Measurements from ENCODE around the gene NAT16. TPM values are rescaled to one million over a fixed set of nuclear protein-coding genes. Genes with fewer than 3 reads are reported as not detected.

The NAT16 gene
- total and polyA plus RNA-seq, 2 of the 4 experiments (the other 2 are of a cell fraction), result 0.05 TPM; not detected in 1

DNA sequence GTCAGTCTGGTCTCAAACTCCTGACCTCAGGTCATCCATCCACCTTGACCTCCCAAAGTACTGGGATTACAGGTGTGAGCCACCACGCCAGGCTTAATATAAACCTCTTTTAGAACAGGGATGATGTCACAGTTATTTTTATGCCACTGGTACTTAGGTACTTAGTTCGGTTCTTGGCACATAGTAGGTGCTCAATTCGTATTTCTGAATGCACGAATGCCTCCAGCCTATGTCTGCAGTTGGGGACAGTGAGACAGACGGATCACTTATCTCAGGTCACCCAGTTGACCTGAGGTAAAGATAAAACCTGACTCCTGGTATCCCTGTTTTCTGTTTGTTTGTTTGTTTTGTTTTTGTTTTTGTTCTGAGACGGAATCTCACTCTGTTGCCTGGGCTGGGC, 6.1 kb upstream of the NAT16 start:
- Histone ChIP-seq H3K9ac (ENCODE audit: low read depth, low read length) (no peak overlapping the region), H4K8ac (ENCODE audit: low read depth in 2 of 2, low read length in 2 of 2) (no peak overlapping the region), H3K23ac (ENCODE audit: low read depth, low read length) (no peak overlapping the region), H2AK5ac (ENCODE audit: low read depth, low read length) (no peak overlapping the region), H3K36me3 (ENCODE audit: control insufficient read depth, insufficient read depth, low read length) (no peaks in the 10 kb centered on the region), H2BK5ac (ENCODE audit: low read depth, low read length, poor library complexity, severe bottlenecking) (no peak overlapping the region), H3K18ac (ENCODE audit: low read depth, low read length) (no peak overlapping the region), H3K4me3 (ENCODE audit: insufficient read depth, low read depth, low read length) (no peak overlapping the region), H3K14ac (replicated peaks; ENCODE audit: low read depth, low read length) (no peak overlapping the region), H3K9me3 (ENCODE audit: control insufficient read depth, insufficient read depth, low read length) (no peaks in the 10 kb centered on the region), H3K56ac (ENCODE audit: extremely low read depth, insufficient read depth, low read length) (no peak overlapping the region), H3K27me3 (ENCODE audit: control insufficient read depth, insufficient read depth, low read length) (peaks cover 6% of the 10 kb centered on the region; the same call in 1 of the 2 replicates), H2AK9ac (replicated peaks; ENCODE audit: low read depth, low read length, poor library complexity) (no peak overlapping the region), H3K4ac (ENCODE audit: low read depth, low read length) (no peak overlapping the region), H2BK20ac (ENCODE audit: low read depth, low read length) (no peak overlapping the region), H4K20me1 (ENCODE audit: insufficient read depth, low read length) (no peaks in the 10 kb centered on the region), H2BK15ac (ENCODE audit: low read depth, low read length) (no peak overlapping the region), H3K27ac (ENCODE audit: insufficient read depth, low read length) (no peak overlapping the region), H3K4me1 (ENCODE audit: control insufficient read depth, insufficient read depth, low read length) (no peaks in the 10 kb centered on the region), H3K9me1 (ENCODE audit: insufficient read depth, low read length) (peaks cover 7% of the 10 kb centered on the region; the same call in 1 of the 2 replicates), H4K91ac (ENCODE audit: insufficient read depth, low read depth, low read length) (no peak overlapping the region), H3K4me2 (ENCODE audit: low read depth, low read length) (no peak overlapping the region), H3K79me1 (ENCODE audit: low read depth in 1 of 2, low read length in 2 of 2) (no peaks in the 10 kb centered on the region), H4K5ac (ENCODE audit: low read depth, low read length) (no peak overlapping the region), H2BK120ac (ENCODE audit: low read depth, low read length) (no peak overlapping the region), H2AFZ (replicated peaks; ENCODE audit: low read length, poor library complexity) (no peak overlapping the region)
- BruUV-seq (replicated peaks), result no TSS peak
- intact Hi-C loops (cut with micrococcal nuclease), result no loop called here
- DNase-seq (no peak), ATAC-seq (ENCODE audit: low read depth) (no peak)
- POLR2A ChIA-PET (ENCODE audit: unreplicated experiment), result no interaction called here
- no peak for TF ChIP-seq MXI1 (IDR thresholded peaks at IDR 0.05; ENCODE audit: borderline replicate concordance, low read depth, low read length)
- TF ChIP-seq MAFK (IDR thresholded peaks at IDR 0.05; ENCODE audit: low read depth, low read length), result no peak
- TF ChIP-seq RAD21 (IDR thresholded peaks at IDR 0.05; ENCODE audit: low read length), result no peak
- TF ChIP-seq RCOR1 (IDR thresholded peaks at IDR 0.05; ENCODE audit: insufficient replicate concordance, low read length), result no peak
- TF ChIP-seq CEBPB (IDR thresholded peaks at IDR 0.05; ENCODE audit: low read depth, low read length), result no peak
- no peak for TF ChIP-seq NFE2L2 (IDR thresholded peaks at IDR 0.05; ENCODE audit: low read depth, low read length)
- TF ChIP-seq BHLHE40 (IDR thresholded peaks at IDR 0.05; ENCODE audit: low read depth, low read length), result no peak
- no peak for TF ChIP-seq MAZ (IDR thresholded peaks at IDR 0.05; ENCODE audit: borderline replicate concordance, low read depth, low read length)
- TF ChIP-seq, protein P1, sequence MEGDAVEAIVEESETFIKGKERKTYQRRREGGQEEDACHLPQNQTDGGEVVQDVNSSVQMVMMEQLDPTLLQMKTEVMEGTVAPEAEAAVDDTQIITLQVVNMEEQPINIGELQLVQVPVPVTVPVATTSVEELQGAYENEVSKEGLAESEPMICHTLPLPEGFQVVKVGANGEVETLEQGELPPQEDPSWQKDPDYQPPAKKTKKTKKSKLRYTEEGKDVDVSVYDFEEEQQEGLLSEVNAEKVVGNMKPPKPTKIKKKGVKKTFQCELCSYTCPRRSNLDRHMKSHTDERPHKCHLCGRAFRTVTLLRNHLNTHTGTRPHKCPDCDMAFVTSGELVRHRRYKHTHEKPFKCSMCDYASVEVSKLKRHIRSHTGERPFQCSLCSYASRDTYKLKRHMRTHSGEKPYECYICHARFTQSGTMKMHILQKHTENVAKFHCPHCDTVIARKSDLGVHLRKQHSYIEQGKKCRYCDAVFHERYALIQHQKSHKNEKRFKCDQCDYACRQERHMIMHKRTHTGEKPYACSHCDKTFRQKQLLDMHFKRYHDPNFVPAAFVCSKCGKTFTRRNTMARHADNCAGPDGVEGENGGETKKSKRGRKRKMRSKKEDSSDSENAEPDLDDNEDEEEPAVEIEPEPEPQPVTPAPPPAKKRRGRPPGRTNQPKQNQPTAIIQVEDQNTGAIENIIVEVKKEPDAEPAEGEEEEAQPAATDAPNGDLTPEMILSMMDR (conservative IDR thresholded peaks at IDR 0.05; ENCODE audit: low read depth, low read length), result no peak
- TF ChIP-seq POLR2A (IDR thresholded peaks at IDR 0.05; ENCODE audit: low read depth, low read length), result no peak
- no peak for TF ChIP-seq FOS (IDR thresholded peaks at IDR 0.05; ENCODE audit: low read depth, low read length)
- no peak for TF ChIP-seq RFX5 (IDR thresholded peaks at IDR 0.05; ENCODE audit: low read depth, low read length)
- TF ChIP-seq, protein P2, sequence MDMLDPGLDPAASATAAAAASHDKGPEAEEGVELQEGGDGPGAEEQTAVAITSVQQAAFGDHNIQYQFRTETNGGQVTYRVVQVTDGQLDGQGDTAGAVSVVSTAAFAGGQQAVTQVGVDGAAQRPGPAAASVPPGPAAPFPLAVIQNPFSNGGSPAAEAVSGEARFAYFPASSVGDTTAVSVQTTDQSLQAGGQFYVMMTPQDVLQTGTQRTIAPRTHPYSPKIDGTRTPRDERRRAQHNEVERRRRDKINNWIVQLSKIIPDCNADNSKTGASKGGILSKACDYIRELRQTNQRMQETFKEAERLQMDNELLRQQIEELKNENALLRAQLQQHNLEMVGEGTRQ (IDR thresholded peaks at IDR 0.05; ENCODE audit: low read depth, low read length), result no peak
- no peak for TF ChIP-seq SMC3 (IDR thresholded peaks at IDR 0.05; ENCODE audit: low read depth, low read length)
- TF ChIP-seq, protein P3, sequence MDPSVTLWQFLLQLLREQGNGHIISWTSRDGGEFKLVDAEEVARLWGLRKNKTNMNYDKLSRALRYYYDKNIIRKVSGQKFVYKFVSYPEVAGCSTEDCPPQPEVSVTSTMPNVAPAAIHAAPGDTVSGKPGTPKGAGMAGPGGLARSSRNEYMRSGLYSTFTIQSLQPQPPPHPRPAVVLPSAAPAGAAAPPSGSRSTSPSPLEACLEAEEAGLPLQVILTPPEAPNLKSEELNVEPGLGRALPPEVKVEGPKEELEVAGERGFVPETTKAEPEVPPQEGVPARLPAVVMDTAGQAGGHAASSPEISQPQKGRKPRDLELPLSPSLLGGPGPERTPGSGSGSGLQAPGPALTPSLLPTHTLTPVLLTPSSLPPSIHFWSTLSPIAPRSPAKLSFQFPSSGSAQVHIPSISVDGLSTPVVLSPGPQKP (IDR thresholded peaks at IDR 0.05; ENCODE audit: borderline replicate concordance, low read depth, low read length), result no peak
- no peak for TF ChIP-seq CHD1 (IDR thresholded peaks at IDR 0.05; ENCODE audit: low read depth, low read length)
- CTCF ChIA-PET, result interaction anchor here (0.6 kb wide), 2 partner anchors 72 to 75 kb away, joined by 3 to 6 read pairs; no protein-coding TSS in a partner anchor
- dilution Hi-C loops (cut with HindIII; ENCODE audit: low sequenced_read_pairs, unreplicated experiment), result no loop called here
- 20% methylated on average over 1 of the region's 6 CpGs; no CpG with 5 or more reads in 1 of the 2 experiments for WGBS, 2 experiments (ENCODE audit: extremely low coverage in 2 of 2, insufficient read length in 1 of 2)
- in situ Hi-C loops (cut with MboI; ENCODE audit: low sequenced_read_pairs), result loop anchor here (5.0 kb wide), 1 partner anchor 39 kb away; no protein-coding TSS in a partner anchor
